ENCODE data around the gene MAPT. TPM values are rescaled to one million over a fixed set of nuclear protein-coding genes. Genes with fewer than 3 reads are reported as not detected.

Gene MAPT
- total RNA-seq, 2 experiments from 2014 or later: 0.69 to 0.74 TPM

- H3K27ac Mint-ChIP-seq: no peak overlapping the region
- no peaks in the 10 kb centered on the region for H3K27me3 Mint-ChIP-seq
- no peak for ATAC-seq (ENCODE audit: low read depth)
- H3K36me3 Mint-ChIP-seq: peaks cover 33% of the 10 kb centered on the region
- no peak overlapping the region for H3K4me3 Mint-ChIP-seq
- H3K9me3 Mint-ChIP-seq: no peaks in the 10 kb centered on the region
- peaks cover 12% of the 10 kb centered on the region for H3K4me1 Mint-ChIP-seq
- POLR2A ChIA-PET: no interaction called here
- no peak for DNase-seq
These were observed 140.9 kb downstream of the MAPT start for GRCh38 chr17:46035112-46035818.

DNA sequence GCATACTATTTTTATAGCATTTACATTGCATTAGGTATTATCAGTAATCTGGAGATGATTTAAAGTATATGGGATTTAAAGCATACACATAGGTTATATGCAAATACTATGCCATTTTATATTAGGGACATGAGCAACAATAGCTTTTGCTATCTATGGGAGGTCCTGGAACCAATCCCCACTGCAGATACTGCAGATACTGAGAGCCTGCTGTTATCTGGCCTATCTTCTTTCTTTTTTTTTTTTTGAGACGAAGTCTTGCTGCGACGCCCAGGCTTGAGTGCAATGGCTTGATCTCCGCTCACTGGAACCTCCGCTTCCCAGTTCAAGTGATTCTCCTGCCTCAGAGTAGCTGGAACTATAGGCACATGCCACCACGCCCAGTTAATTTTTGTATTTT is 142.1 kb downstream of the MAPT start:
- Mint-ChIP-seq H3K27ac (no peak overlapping the region), H3K27me3 (no peaks in the 10 kb centered on the region), H3K4me3 (no peak overlapping the region), H3K4me1 (peaks cover 10% of the 10 kb centered on the region), H3K36me3 (peaks cover 30% of the 10 kb centered on the region), H3K9me3 (no peaks in the 10 kb centered on the region)
- POLR2A ChIA-PET: no interaction called here
- no peak for DNase-seq
- ATAC-seq (ENCODE audit: low read depth): no peak

DNA sequence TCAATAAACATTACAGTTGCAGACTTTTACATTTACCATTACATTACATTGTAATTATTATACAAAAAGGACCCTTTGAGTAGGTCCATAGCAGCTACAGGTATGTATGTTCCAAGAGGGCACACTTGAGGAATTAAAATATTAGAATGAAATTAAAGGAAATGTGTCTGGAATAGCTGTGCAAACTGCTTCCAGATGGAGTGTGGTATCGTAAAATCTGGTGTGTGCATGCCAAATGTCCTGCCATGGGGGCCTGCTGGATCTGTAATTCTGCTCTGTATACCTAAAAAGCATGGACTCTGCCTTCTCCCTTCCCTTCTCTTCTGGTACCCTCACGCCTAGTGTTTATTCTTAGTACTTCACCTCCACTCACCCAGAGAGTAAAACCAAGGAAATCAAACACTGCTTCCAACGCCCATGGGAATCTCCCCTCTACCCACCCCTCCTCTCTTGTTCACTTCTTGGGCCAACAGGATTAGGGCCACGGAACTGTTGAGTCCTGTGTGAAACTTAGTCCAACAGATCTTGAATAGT is 143.4 kb downstream of the MAPT start:
- H3K36me3 Mint-ChIP-seq: peaks cover 27% of the 10 kb centered on the region
- H3K27me3 Mint-ChIP-seq: no peaks in the 10 kb centered on the region
- POLR2A ChIA-PET: no interaction called here
- H3K27ac Mint-ChIP-seq: peak overlapping the region; percentile 60
- no peak for ATAC-seq (ENCODE audit: low read depth)
- no peak overlapping the region for H3K4me3 Mint-ChIP-seq
- H3K4me1 Mint-ChIP-seq: peaks cover 10% of the 10 kb centered on the region
- no peak for DNase-seq
- H3K9me3 Mint-ChIP-seq: no peaks in the 10 kb centered on the region

DNA sequence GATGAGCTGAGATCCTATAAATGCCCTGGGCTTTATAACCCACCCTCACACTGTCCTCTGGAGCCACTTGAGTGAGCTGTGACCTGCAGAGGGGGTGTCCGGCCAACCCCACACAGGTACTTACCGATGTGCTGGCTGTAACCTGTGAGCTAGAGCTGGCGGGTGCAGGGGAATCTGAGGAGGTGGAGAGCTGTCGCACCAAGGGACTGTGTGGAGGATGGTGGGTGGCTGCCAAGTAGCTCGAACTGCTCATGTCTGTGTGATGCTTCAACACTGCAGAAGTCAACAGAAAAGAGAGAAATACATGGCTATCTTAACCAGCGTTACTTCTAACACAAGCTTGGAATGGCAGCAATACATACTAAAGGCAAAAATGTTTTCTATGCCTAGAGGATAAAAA is 144.1 kb downstream of the MAPT start:
- no peak for DNase-seq
- H3K27ac Mint-ChIP-seq: no peak overlapping the region
- peaks cover 27% of the 10 kb centered on the region for H3K36me3 Mint-ChIP-seq
- H3K27me3 Mint-ChIP-seq: no peaks in the 10 kb centered on the region
- ATAC-seq (ENCODE audit: low read depth): no peak
- no peaks in the 10 kb centered on the region for H3K9me3 Mint-ChIP-seq
- POLR2A ChIA-PET: no interaction called here
- H3K4me3 Mint-ChIP-seq: no peak overlapping the region
- peaks cover 11% of the 10 kb centered on the region for H3K4me1 Mint-ChIP-seq

DNA sequence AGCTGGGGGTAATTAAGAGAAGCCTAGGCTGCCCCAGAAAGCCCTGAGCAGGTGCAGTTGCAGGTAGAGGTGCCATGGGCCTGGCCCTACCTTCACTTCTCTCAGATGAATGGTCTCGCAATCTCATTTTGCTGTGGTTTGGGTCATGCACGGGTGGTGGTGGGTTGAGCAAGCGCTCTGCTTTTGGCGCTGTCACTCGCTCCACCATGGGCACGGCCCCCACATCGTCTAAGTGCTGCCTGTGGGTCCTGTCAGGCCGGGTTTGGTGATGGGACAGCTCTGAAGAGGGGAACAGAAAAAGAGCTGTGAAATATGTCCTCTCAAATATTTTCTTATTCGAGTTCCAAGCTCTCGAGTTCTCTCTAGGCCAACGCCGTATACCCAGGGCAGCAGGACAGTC is 144.6 kb downstream of the MAPT start:
- no peak for ATAC-seq (ENCODE audit: low read depth)
- Mint-ChIP-seq H3K27me3 (no peaks in the 10 kb centered on the region), H3K4me3 (no peak overlapping the region), H3K36me3 (peaks cover 31% of the 10 kb centered on the region), H3K27ac (no peak overlapping the region), H3K9me3 (no peaks in the 10 kb centered on the region), H3K4me1 (peaks cover 12% of the 10 kb centered on the region)
- no peak for DNase-seq
- POLR2A ChIA-PET: no interaction called here

- POLR2A ChIA-PET: no interaction called here
- H3K4me3 Mint-ChIP-seq: no peak overlapping the region
These were observed 145.3 kb downstream of the MAPT start for GRCh38 chr17:46039592-46040186.

DNA sequence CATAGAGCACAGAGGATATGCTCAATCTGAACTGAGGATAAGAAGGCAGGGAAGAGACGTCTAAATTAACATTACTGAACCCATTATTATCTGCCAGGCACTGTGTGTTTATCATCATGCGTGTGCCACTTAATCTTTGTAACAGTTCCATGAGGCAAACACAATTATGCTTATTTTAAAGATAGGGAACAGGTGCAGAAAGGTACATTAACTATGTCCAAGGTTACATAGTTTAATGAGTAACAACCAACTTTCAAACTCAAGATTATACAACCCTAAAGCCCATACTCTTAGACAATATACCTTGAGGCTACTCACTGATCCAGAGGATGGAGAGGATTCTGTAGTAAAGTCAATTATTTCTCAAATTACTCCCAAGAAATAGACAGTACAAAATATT is 147.9 kb downstream of the MAPT start:
- DNase-seq (no peak), ATAC-seq (ENCODE audit: low read depth) (no peak)
- Mint-ChIP-seq H3K9me3 (no peaks in the 10 kb centered on the region), H3K36me3 (peaks cover 32% of the 10 kb centered on the region), H3K27me3 (no peaks in the 10 kb centered on the region), H3K27ac (no peak overlapping the region), H3K4me1 (peaks cover 10% of the 10 kb centered on the region), H3K4me3 (no peak overlapping the region)
- POLR2A ChIA-PET: no interaction called here

More at GRCh38 chr17:46039592-46040186, 145.3 kb downstream of the MAPT start:
- H3K36me3 Mint-ChIP-seq: peaks cover 29% of the 10 kb centered on the region
- no peak for ATAC-seq (ENCODE audit: low read depth)
- no peak for DNase-seq
- H3K27ac Mint-ChIP-seq: no peak overlapping the region
- peaks cover 14% of the 10 kb centered on the region for H3K4me1 Mint-ChIP-seq
- no peaks in the 10 kb centered on the region for H3K27me3 Mint-ChIP-seq
- no peaks in the 10 kb centered on the region for H3K9me3 Mint-ChIP-seq

- Mint-ChIP-seq H3K36me3 (peaks cover 35% of the 10 kb centered on the region), H3K27ac (no peak overlapping the region), H3K4me1 (peaks cover 8% of the 10 kb centered on the region), H3K27me3 (no peaks in the 10 kb centered on the region), H3K4me3 (no peak overlapping the region), H3K9me3 (no peaks in the 10 kb centered on the region)
- POLR2A ChIA-PET: interaction anchor here (0.6 kb wide), 2 partner anchors 122 to 145 kb away, joined by 4 to 5 read pairs; no protein-coding TSS in a partner anchor
- DNase-seq (no peak), ATAC-seq (ENCODE audit: low read depth) (no peak)
These were observed 148.6 kb downstream of the MAPT start for GRCh38 chr17:46042925-46043324.

GRCh38 chr17:46043606-46044005 is 149.3 kb downstream of the MAPT start:
- no peaks in the 10 kb centered on the region for H3K9me3 Mint-ChIP-seq
- DNase-seq: no peak
- ATAC-seq (ENCODE audit: low read depth): no peak
- H3K27me3 Mint-ChIP-seq: no peaks in the 10 kb centered on the region
- peaks cover 7% of the 10 kb centered on the region for H3K4me1 Mint-ChIP-seq
- peaks cover 32% of the 10 kb centered on the region for H3K36me3 Mint-ChIP-seq
- H3K4me3 Mint-ChIP-seq: no peak overlapping the region
- POLR2A ChIA-PET: interaction anchor here (0.9 kb wide), 1 partner anchor 10 kb away, joined by 3 read pairs; no protein-coding TSS in a partner anchor
- H3K27ac Mint-ChIP-seq: no peak overlapping the region

GRCh38 chr17:46044286-46044928 is 150.1 kb downstream of the MAPT start:
- H3K9me3 Mint-ChIP-seq: no peaks in the 10 kb centered on the region
- no peaks in the 10 kb centered on the region for H3K27me3 Mint-ChIP-seq
- no peak overlapping the region for H3K4me3 Mint-ChIP-seq
- H3K27ac Mint-ChIP-seq: no peak overlapping the region
- no peak for DNase-seq
- POLR2A ChIA-PET: interaction anchor here (0.8 to 1.3 kb wide), 3 partner anchors 11 to 168 kb away, joined by 3 to 5 read pairs (median 5); partner anchors contain the start of gene KANSL1
- peaks cover 34% of the 10 kb centered on the region for H3K36me3 Mint-ChIP-seq
- H3K4me1 Mint-ChIP-seq: peaks cover 7% of the 10 kb centered on the region
- peak; percentile 36 for ATAC-seq (ENCODE audit: low read depth)

DNA sequence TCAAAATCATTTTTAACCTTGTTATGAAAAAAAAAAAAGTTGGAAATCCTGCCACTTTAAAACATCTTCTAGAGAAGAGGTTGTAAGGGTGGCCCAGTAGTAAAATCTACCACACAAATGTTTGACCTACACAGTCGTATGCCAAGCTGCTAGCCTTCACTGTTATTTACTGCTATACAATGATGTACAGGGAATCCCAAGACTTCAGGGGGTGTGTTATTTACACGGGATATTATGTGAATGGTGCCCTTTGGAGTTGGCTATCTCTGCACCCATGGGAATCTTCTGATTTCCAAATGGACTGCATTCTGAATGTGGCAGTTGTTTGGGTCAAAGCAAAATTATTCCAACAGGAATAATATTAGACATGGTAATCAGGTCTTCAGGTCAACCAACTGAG is 150.6 kb downstream of the MAPT start:
- Mint-ChIP-seq H3K4me1 (peaks cover 7% of the 10 kb centered on the region), H3K27me3 (no peaks in the 10 kb centered on the region), H3K36me3 (peaks cover 38% of the 10 kb centered on the region), H3K4me3 (no peak overlapping the region), H3K9me3 (no peaks in the 10 kb centered on the region), H3K27ac (no peak overlapping the region)
- no peak for ATAC-seq (ENCODE audit: low read depth)
- POLR2A ChIA-PET: interaction anchor here (0.8 to 1.3 kb wide), 2 partner anchors 148 to 167 kb away, joined by 5 read pairs; partner anchors contain the start of gene KANSL1
- DNase-seq: no peak

DNA sequence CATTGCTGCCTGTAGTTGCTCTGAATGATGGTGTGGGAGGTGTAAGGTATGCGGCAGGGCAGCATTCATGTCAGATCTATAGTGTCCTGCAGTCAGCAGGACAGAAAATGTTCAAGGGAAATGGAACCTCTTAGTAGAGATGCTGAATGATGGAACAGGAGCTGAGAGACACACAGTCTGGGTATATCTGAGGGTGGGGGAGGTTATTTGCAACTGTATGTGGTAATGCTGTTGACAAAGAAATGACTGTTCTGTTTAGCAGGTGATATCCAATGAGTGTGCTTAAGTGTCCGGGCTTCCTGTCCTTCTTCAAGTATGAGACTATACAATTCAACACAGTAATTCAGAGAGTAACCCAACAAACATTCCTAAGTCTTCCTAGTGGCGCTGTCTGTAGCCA is 151.3 kb downstream of the MAPT start:
- Mint-ChIP-seq H3K9me3 (no peaks in the 10 kb centered on the region), H3K27ac (peak overlapping the region; percentile 48), H3K4me3 (no peak overlapping the region), H3K27me3 (no peaks in the 10 kb centered on the region), H3K4me1 (peaks cover 7% of the 10 kb centered on the region), H3K36me3 (peaks cover 37% of the 10 kb centered on the region)
- ATAC-seq (ENCODE audit: low read depth) (no peak), DNase-seq (no peak)
- POLR2A ChIA-PET: no interaction called here

DNA sequence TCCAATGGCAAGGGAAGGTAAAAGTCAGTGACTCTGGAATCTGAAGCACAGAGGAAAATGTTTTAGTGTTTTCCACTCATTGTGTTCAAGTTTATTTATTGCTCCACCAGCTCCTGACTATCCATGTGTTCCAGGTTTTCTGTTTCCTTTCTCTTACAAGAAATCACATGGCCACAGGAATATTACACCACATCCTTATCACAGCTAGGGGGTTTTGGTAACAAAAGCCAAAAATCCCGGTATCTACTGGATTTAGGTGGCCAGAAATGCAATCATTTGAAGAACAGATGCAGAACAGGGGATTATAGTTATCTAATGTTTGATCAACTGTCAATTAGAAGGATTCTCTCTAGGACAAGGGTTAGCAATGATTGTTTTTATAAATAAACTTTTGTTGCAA is 152.6 kb downstream of the MAPT start:
- H3K4me1 Mint-ChIP-seq: peaks cover 10% of the 10 kb centered on the region
- H3K9me3 Mint-ChIP-seq: no peaks in the 10 kb centered on the region
- no peak overlapping the region for H3K27ac Mint-ChIP-seq
- H3K36me3 Mint-ChIP-seq: peaks cover 42% of the 10 kb centered on the region
- H3K4me3 Mint-ChIP-seq: no peak overlapping the region
- POLR2A ChIA-PET: interaction anchor here (1.3 kb wide), 1 partner anchor 146 kb away, joined by 3 read pairs; the partner anchor contains the start of gene KANSL1
- H3K27me3 Mint-ChIP-seq: no peaks in the 10 kb centered on the region
- DNase-seq (no peak), ATAC-seq (ENCODE audit: low read depth) (no peak)

Measured in activated naive CD8-positive, alpha-beta T cell treated with anti-CD3 and anti-CD28 coated beads, Interleukin-2, amount 10 ng/mL, durations not matched to agents 7 days and 5 days (primary cell).